GM19397 (cell line): ENCODE results near the gene TREML2.
"Not testable (repeated sequence)": the region's sequence is repeated elsewhere in the genome, so short reads cannot be mapped to it uniquely, and the experiment has no call there.

ENCODE experiments used
- ATAC-seq: cut with Tn5 transposase; IDR thresholded peaks from one replicate; pipeline ENCODE4 v1.9.1; 2021; ENCODE audit warnings: mild to moderate bottlenecking, moderate library complexity; ENCODE audit not compliant: unreplicated experiment

The TREML2 gene

DNA sequence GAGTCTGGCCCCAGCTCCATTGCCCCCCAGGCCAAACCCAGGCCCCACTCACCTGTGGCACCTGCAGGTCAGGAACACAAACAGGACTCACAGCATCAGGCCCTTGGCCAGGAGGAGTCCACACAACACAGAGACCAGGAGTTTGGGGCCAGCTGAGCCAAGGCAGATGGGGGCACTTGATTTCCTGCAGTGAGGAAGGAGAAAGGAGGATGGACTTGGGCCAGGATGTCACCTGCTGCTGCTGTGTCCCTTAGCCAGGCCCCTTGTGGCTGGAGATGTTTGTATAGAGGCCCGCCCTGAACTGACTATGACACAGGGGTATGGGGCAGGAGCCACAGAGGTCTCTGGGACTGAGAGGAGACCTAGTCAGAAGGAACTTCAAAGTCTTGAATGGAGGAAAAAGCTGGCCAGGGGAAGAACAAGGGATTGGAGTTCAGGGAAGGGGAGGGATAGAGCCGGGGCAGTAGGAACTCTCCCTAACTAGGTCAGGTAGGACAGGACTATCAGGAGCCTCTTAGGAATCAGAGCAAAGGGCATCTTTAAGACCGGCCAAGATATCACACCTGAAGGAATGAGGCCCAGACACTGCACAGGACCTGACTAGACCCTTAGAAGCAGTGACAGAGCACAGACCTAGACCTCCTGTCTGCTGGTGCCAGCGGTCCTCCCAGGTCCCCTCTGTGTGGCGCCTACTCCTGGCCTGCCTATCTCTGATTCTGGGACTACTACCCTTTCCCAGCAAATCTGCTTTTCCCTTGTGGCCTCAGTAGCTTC, 8.8 kb upstream of the TREML2 start:
- ATAC-seq = no peak

DNA sequence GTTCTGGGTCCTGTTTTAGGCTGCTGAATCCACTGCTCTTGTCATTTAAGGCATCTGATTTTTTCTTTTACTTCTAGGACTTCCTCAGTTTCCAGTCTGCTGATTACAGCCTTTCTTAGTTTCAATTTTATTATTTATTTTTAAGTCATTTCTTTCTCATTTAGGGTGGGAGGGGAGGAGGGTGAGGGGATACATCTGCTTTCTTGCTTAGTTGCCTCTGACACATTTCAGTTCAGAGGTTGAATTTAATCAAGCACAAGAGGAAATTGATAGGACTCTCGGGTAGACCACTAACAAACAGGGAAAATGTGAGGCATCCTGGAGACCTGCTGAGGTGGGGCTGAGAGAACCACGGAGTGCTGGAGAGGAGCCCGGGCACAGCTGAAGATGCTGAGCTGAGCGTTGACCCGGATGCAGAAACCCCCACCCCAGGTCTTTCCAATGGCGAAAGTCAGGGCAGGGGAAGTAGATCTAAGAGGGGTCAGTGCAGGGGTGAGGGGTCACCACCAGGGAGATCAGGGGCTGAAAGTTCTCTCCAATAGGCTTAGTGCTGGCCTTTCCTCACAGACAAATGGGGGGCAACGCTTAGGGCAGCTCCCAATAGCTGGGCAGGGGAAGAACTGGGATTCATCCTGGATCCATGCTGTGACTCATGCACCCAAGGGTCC, 7.6 kb upstream of the TREML2 start:
- ATAC-seq = no peak

GRCh38 chr6:41204156-41204555, 3.2 kb upstream of the TREML2 start:
- no peak for ATAC-seq

GRCh38 chr6:41201764-41202173, 820 bp upstream of the TREML2 start:
- no peak for ATAC-seq

DNA sequence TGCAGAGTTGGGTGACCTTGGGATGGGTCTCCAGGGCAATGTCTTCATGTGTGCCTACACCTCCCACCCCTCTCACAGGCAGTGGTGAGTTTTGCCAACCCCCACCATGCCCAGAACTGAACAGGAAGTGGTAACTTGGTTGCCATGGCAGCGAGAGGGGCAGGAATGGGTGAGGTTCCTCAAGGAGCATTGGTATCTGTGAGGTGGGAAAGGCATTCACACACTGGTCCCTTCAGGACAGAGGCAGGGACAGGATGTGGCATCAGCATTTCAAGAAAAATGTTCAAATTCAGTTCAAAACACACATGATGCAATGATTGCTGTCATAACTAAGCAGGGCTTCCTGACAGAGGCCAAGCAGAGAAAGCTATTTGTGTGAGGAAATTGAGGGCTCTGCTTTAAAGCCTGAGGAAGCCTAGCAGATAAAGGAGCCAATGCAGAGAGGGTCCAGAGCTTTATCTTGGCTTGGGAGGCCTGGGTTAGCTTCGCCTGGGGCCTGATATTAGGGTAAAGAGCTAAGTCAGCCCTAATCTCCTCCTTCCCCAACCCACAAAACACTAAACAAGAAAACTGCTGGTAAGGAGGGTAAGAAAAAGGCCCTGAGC, 551 bp downstream of the TREML2 start:
- ATAC-seq = no peak

DNA sequence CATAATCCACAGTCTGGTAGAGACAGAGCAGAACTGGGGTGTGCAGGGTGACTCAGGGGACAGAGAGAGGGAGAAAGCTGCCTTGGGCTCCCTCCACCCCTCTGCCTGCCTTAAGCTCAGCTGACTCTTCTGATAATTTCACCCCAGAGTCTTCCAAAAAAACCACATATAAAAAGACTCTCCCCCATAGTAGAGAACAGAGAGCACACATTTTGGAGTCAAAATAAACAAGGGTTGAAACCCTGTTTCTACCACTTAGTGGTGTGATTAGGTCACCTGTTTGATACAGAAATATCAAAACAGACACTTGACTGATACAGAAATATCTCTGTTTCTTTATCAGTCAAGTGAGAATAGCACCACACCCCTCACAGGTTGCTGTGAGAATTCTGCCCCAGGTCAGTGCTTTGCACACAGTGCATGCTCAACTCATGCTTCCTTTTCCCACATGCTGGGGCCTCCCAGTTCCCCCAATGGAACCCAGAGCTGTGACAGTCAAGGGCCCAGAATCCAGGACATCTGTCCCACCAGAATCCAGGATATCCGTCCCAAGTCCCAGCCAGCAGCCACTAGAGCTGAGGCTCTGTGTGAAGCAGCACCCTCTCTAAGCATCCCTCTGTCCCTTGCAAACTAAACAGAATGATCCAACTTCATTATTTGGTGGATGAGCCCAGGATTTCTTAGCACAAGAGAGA, 1.2 kb downstream of the TREML2 start:
- ATAC-seq = no peak

DNA sequence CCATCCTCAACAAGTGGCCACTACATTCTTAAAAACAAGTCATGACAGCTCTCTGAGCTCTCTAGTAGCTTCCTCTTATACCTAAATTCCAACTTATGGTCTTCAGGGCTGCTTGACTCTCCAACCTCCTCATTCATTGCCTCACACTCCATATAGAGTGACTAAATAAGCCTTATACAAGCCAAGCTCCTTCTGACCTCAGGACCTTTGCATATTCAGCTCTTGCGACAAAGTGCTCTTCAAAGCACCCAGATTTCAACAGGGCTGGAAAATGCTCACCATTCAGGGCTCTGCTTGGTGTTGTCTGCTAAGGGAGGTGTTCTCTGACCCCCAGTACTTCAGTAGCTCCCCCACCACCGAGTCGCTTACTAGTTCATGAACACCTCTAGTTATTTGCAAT, 3.7 kb downstream of the TREML2 start:
- ATAC-seq = no peak

DNA sequence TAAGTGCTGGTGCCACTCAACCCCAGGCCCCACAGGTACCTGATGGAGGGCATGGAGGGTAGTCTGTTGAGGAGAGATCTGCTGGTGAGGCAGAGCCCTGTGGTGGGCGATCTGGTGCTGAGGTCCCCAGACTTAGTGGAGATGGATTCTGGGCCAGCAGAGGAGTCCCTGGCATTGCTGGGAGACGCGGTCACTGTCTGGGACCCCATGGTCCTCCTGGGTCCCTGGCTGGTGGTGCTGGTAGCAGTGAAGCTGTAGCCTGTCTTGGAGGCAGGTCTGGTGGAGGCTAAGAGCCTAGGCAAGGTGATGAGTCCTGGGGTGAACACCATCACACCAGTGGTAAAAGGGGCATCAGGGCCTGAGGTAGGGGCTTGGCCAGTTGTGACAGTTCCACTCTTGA, 6.6 kb downstream of the TREML2 start:
- no peak for ATAC-seq

DNA sequence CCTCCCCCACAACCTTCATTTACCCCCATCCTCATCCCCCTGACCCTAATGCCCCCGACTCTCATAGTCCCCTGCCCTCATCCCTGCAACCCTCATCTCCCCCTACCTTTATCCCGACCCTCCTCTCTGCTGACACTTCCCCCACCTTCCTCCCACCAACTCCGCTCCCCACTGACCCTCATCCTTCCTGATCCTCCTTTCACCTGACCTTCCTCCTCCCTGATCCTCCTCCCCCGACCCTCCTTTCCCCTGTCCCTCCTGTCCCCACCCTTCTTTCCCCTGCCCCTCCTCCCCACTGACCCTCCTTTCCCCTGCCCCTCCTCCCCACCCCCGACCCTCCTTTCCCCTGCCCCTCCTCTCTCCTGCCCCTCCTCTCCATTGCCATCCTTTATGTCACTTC, 7.1 kb downstream of the TREML2 start:
- no peak for ATAC-seq

DNA sequence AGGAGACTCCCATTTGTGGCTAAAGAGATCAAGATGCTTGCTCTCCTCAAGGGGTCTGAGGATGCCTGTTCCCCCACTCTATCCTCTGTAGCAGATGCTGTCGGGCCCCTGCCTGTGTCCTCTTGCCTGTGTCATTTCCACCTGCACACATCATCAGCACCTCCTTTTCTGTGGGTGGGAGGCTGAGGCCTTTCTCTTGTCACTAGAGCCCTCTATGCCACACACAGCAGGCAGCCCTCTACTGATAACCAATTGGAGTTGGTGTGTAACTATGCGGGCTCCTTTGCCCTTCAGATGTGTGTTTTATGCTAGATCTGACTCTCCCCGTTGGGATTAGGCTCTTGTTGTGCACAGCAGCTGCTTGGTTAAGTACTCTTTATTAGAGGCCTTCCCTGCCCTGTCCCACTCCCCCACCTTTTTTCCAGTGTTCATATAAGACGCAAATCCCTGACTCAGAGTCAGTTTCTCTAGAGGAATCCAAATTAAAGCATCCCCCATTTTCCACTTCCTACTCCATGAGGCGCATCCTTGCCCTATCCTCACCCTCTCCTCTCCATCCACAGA, 7.7 kb downstream of the TREML2 start:
- ATAC-seq = no peak

DNA sequence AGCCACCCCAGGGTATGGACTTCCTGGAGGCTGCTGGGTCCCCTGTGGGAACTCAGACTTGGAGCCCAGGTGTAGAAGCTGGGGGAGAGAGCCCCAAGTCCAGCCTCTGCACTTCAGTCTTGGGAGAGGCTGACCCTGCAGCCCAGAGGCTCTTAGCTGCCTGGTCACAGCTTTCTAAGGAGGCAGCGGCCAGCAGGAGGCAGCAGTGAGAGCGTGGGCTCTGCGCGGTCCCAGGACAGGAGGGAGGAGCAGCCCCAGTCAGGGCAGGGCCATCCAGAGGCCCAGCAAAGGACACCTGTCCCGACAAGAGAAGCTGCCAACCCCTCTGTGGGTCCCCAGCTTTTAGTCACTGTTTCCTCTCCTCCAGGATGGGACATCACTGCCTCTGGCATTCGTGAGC, 9.4 kb downstream of the TREML2 start:
- no peak for ATAC-seq

DNA sequence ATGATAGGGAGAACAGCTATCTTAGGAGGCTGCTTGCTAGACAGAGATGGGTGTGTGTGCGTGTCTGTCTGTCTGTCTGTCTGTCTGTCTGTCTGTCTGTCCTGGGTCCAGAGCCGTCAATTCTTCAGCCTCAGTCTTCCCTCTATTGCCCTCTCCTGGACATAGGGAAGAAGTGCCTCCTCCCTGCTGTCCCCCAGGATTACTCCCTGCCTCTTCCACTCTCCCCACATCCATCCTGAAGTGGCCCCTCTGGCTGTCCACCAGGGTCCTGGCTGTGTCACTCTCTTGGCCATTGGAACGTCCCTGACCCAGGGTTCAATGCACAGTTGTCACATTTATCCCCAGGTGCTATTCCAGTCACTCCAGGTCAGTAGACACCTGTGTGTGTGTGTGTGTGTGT, 10.2 kb downstream of the TREML2 start:
- no peak for ATAC-seq

- ATAC-seq = no peak
Observed at GRCh38 chr6:41189967-41190366, 11.0 kb downstream of the TREML2 start.

DNA sequence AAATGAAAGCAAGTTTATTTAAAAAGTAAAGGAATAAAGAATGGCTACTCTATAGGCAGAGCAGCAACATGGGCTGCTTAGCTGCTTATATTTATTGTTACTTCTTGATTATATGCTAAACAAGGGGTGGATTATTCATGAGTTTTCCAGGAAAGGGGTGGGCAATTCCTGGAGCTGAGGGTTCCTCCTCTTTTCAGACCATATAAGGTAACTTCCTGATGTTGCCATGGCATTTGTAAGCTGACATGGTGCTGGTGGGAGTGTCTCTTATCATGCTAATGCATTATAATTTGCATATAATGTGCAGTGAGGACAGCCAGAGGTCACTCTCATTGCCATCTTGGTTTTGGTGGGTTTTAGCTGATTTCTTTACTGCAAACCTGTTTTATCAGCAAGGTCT, 11.9 kb downstream of the TREML2 start:
- not testable (repeated sequence) for ATAC-seq

DNA sequence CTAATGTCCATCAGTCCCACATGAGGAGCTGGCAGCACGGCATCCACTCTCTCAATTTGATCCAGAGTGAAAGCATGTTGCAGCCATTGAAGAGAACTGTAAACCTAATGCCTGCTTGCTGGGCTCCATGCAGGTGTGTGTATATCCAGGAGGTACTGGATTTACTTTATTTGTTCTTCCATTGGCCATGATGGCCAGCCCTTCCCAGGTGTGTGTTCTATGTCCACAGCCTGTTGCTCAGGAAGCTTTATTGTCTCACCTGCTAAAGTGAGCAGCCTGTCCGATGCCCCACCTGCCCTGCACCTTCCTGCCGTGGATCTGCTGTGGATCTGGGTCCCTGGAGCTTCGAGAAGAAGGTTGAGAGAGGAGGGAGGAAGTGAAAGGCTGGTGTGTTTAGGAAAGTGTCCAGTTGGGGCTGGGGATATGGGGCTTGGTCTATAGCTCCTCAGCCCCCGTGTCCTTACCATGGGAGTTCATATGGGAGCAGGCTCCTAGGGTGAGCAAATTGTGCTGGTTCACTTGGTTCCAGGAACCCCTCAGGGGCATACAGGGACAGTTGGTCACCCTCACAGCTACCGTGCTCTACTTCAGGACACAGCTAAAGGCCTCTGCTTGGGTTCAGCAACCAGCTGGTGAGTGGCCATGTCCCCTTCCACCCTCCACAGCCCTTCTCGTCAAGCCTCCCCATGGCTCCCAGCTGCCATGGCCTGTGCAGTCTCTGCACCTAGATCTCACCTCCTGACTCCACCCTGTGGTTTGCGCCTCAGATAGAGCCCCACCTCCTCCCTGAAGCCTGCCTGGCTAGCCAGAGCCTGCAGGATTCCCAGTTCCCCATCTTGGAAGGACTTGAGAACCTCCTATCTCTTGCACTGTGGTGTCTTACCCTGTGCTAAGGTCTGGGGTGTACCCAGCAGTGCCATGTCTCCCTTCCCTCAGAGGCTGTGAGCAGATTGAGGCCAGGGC, 12.7 kb downstream of the TREML2 start:
- no peak for ATAC-seq

DNA sequence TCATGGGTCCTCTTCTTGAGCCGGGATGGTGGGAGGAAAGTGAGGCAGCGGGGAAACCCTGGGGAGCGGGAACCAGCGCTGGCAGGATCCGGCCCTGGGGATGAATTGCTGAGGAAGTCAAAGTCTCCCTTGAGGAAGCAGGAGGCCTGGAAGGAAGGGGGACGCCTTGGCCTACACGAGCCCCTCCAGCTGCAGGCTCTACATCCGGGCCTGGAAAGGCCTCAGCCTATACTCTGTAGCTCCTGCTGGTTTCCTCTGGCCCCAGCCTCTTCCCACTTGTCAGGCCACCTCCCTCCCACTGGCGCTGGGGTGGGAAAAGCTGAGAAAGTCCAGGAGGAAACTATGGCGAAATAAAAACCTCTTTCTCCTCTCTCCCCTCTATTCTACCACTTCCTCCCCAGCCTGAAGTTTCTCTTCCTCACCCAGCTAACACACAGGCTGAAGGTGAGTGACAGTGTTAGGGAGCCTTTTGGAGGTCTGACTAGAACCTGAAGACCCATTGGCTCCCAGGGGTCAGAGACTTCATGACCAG, 14.9 kb downstream of the TREML2 start:
- ATAC-seq = no peak

DNA sequence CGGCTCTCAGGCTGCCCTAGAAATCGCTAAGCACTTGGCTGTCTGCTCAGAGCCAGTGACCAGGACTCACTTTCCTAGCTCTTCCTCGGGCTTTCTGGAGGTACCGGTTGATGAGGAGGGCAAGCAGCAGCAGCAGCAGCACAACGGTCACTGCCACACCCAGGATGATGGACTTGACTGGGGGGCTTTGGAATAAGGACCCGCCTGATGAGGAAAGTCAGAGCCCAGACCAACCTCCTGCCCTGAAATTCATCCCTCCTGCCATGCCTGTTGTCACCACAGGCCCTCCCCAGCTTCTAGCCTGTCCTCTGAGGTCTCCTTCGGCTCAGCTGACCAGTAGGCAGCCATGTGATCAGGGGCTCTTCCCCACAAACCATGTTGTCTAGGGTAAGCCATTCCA, 16.2 kb downstream of the TREML2 start:
- no peak for ATAC-seq

DNA sequence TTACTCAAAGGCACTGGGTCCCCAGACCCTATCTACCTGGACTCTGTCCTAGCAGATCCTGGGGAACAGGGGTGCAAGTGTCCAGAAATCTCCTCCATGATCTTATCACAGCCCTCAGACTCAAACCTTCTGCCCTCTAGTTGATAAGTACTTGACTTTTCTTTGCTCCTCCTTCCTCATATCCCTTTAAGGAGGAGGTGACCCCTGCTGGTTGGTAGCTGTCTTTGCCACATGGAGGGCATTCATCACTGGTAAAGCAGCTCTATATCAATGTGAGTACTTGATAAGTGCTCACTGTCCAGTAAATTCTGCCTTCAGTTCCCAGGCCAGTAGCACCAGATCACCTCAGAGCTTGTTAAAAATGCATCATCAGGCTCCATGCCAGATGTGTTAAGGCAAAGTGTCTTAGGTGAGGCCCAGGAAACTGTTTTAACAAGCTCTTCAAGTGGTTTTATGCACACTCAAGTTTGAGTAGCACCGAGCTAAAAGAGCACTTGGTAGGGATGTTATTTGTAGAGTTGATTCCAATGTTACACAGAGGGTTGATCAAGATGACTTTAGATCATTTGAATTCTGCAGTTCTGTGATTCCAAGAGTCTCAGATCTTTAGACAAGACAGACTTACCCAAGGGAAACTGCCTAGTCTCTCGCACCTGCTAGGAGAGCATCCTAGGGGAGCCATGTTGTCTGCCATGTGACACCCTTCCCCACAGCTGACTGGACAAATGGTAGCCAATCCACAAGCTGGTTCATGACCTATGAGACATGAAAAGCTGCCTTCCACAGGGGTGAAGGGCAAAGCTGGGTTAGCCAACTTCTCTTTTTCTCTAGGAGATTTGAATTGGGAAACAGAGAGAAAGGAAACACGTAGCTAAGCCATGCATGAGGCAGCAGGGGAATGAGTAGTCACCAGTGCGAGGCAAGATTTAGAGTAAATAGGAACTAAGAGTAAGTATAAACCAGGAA, 18.6 kb downstream of the TREML2 start:
- no peak for ATAC-seq

GRCh38 chr6:41181566-41181965, 19.4 kb downstream of the TREML2 start:
- no peak for ATAC-seq
